GM23338 (cell line): Measurements from ENCODE around the gene C6orf120. TPM values are rescaled to one million over a fixed set of nuclear protein-coding genes. Genes with fewer than 3 reads are reported as not detected.

ENCODE experiments used
- ATAC-seq: fragments of 200-7000 bp; cut with Tn5 transposase; 3 replicates; pipeline ENCODE4 v1.9.1; 2020
- DNase-seq: peaks from one replicate; pipeline ENCODE4 v3.0.0-alpha.2; 2015; ENCODE audit warnings: low spot score
- H2AFZ ChIP-seq: fragments of 200-600 bp; sonication (generic); 2 replicates; pipeline ENCODE4 v1.8.0; 2016; ENCODE audit warnings: antibody characterized with exemption, mild to moderate bottlenecking, moderate library complexity
- H3F3A ChIP-seq: fragments of 200-600 bp; sonication (generic); replicated peaks from 2 replicates; pipeline ENCODE4 v1.8.0; 2017; ENCODE audit warnings: antibody characterized with exemption, mixed run types, low read depth
- H3K27ac ChIP-seq: fragments of 200-600 bp; sonication (generic); 2 replicates; pipeline ENCODE4 v1.6.1; 2016; ENCODE audit warnings: low read depth
- H3K27me3 ChIP-seq: fragments of 200-600 bp; sonication (generic); 2 replicates; pipeline ENCODE4 v1.8.0; 2016; ENCODE audit warnings: mild to moderate bottlenecking, mixed run types, moderate library complexity; ENCODE audit not compliant: insufficient read depth
- H3K36me3 ChIP-seq: fragments of 200-600 bp; sonication (generic); 2 replicates; pipeline ENCODE4 v1.8.0; 2016; ENCODE audit warnings: mild to moderate bottlenecking; ENCODE audit not compliant: insufficient read depth
- H3K4me1 ChIP-seq: fragments of 200-600 bp; sonication (generic); 2 replicates; pipeline ENCODE4 v1.8.0; 2016; ENCODE audit warnings: mild to moderate bottlenecking, moderate library complexity; ENCODE audit not compliant: insufficient read depth
- H3K4me2 ChIP-seq: fragments of 200-600 bp; sonication (generic); 2 replicates; pipeline ENCODE4 v1.7.1; 2017; ENCODE audit warnings: mixed run types
- H3K4me3 ChIP-seq: fragments of 200-600 bp; sonication (generic); 2 replicates; pipeline ENCODE4 v1.6.1; 2016; ENCODE audit warnings: mixed run types
- H3K79me2 ChIP-seq: fragments of 200-600 bp; sonication (generic); replicated peaks from 2 replicates; pipeline ENCODE4 v1.8.0; 2017; ENCODE audit warnings: mild to moderate bottlenecking; ENCODE audit not compliant: insufficient read depth
- H3K9me2 ChIP-seq: fragments of 200-600 bp; sonication (generic); 2 replicates; pipeline ENCODE4 v1.8.0; 2017; ENCODE audit not compliant: insufficient read depth
- H4K20me1 ChIP-seq: fragments of 200-600 bp; sonication (generic); replicated peaks from 2 replicates; pipeline ENCODE4 v1.8.0; 2017; ENCODE audit warnings: mild to moderate bottlenecking; ENCODE audit not compliant: insufficient read depth
- H3K27ac Mint-ChIP-seq: 2 replicates; pipeline ENCODE4 v1.8.0; 2020; ENCODE audit warnings: inconsistent platforms, mild to moderate bottlenecking, moderate library complexity, mixed read lengths
- H3K27me3 Mint-ChIP-seq: 3 replicates; pipeline ENCODE4 v1.8.0; 2022; ENCODE audit warnings: low read depth, mild to moderate bottlenecking, moderate library complexity, mixed read lengths, inconsistent platforms; ENCODE audit not compliant: insufficient read depth, poor library complexity
- H3K36me3 Mint-ChIP-seq: 3 replicates; pipeline ENCODE4 v1.8.0; 2021; ENCODE audit warnings: low read depth, mild to moderate bottlenecking, inconsistent platforms, moderate library complexity, mixed read lengths
- H3K4me1 Mint-ChIP-seq: 3 replicates; pipeline ENCODE4 v1.8.0; 2020; ENCODE audit warnings: mild to moderate bottlenecking, inconsistent platforms, mixed read lengths
- H3K4me3 Mint-ChIP-seq: 3 replicates; pipeline ENCODE4 v1.8.0; 2021; ENCODE audit warnings: moderate library complexity, mild to moderate bottlenecking, inconsistent platforms, mixed read lengths
- H3K9me3 Mint-ChIP-seq: 3 replicates; pipeline ENCODE4 v1.8.0; 2020; ENCODE audit warnings: moderate library complexity, mild to moderate bottlenecking, inconsistent platforms, mixed read lengths
- CREB1 ChIP-seq: fragments of 250-450 bp; sonication (Bioruptor Pico); IDR thresholded peaks from 2 replicates; pipeline ENCODE4 v1.5.0; 2020; ENCODE audit warnings: low read depth, mild to moderate bottlenecking, moderate library complexity
- CTCF ChIP-seq, 2 experiments: fragments of 200-600 bp in 1 of 2; sonication (generic) in 1 of 2; conservative IDR thresholded peaks; 2 replicates each; pipeline versions ENCODE4 v1.5.1 to v1.6.1; 2016 to 2017; ENCODE audit warnings: antibody characterized with exemption in 2 of 2, low read depth in 2 of 2, mild to moderate bottlenecking in 2 of 2, moderate library complexity in 1 of 2
- EZH2 ChIP-seq: fragments of 200-600 bp; sonication (generic); IDR thresholded peaks from one replicate; pipeline ENCODE4 v1.8.0; 2017; ENCODE audit warnings: antibody characterized with exemption, mild to moderate bottlenecking, low read depth; ENCODE audit not compliant: unreplicated experiment
- EZH2phosphoT487 ChIP-seq: fragments of 200-600 bp; sonication (generic); IDR thresholded peaks from one replicate; pipeline ENCODE4 v1.8.1; 2018; ENCODE audit warnings: antibody characterized with exemption; ENCODE audit not compliant: unreplicated experiment
- JUNB ChIP-seq: IDR thresholded peaks from one replicate; pipeline ENCODE4 v1.6.1; 2016; ENCODE audit warnings: antibody characterized with exemption; ENCODE audit not compliant: unreplicated experiment
- NANOG ChIP-seq: IDR thresholded peaks from 2 replicates; pipeline ENCODE4 v1.6.1; 2016; ENCODE audit warnings: antibody characterized with exemption, borderline replicate concordance
- POLR2AphosphoS5 ChIP-seq: IDR thresholded peaks from 2 replicates; pipeline ENCODE4 v1.6.1; 2016; ENCODE audit warnings: antibody characterized with exemption, low read depth
- REST ChIP-seq: IDR thresholded peaks from one replicate; pipeline ENCODE4 v1.6.1; 2018; ENCODE audit warnings: antibody characterized with exemption; ENCODE audit not compliant: unreplicated experiment
- STAT1 ChIP-seq: IDR thresholded peaks from one replicate; pipeline ENCODE4 v1.6.1; 2016; ENCODE audit warnings: antibody characterized with exemption; ENCODE audit not compliant: unreplicated experiment
- ZNF114 ChIP-seq: fragments of 250-450 bp; sonication (Bioruptor Pico); IDR thresholded peaks from 2 replicates; pipeline ENCODE4 v1.5.0; 2020; ENCODE audit warnings: mild to moderate bottlenecking, moderate library complexity
- ZNF331 ChIP-seq: fragments of 250-450 bp; sonication (Bioruptor Pico); IDR thresholded peaks from 2 replicates; pipeline ENCODE4 v1.5.0; 2020; ENCODE audit warnings: low read depth, mild to moderate bottlenecking, moderate library complexity
- polyA plus RNA-seq: library from polyadenylated mRNA; unstranded; fragments of >200 nt; fragmentation: Nextera tagmentation; extraction: Ambion mirVana; gene quantifications from 2 replicates; pipeline ENCODE4 v1.2.1, GENCODE V29; 2016
- total RNA-seq: library from RNA; depleted of rRNA; stranded (reverse); fragments of >200 nt; shearing (Covaris generic); gene quantifications from 2 replicates; pipeline ENCODE4 v1.2.3, GENCODE V29; 2014
- TF ChIP-seq, protein P1 (sequence below): fragments of 250-450 bp; sonication (Bioruptor Pico); IDR thresholded peaks from 2 replicates; pipeline ENCODE4 v1.5.0; 2020; ENCODE audit warnings: mild to moderate bottlenecking, moderate library complexity
- TF ChIP-seq, protein P2 (sequence below): IDR thresholded peaks from 2 replicates; pipeline ENCODE4 v1.6.1; 2016; ENCODE audit warnings: antibody characterized with exemption

Gene C6orf120
- total and polyA plus RNA-seq, 2 experiments from 2014 or later, result 18.8 to 57.3 TPM

DNA sequence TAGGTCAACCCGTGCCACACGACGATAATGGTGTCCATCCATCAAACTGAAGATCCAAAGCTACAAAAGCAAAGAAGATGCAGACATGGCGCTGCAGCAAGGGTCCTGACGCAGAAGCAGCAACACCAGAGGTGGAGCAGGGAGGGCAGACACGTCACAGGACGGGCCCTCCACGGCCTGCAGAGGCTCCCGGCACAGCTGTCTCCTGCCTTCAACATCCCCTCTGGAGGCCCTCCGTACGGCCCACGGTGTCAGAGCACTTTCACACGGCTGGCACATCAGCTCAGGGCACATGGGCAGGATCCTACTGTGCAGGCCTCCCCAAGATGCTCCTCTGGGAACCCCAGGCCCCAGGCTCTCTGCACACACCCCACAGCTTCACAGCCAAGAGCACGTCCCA lies 37.7 kb upstream of the C6orf120 start:
- H3K27ac Mint-ChIP-seq, result no peak overlapping the region
- H3K9me3 Mint-ChIP-seq, result no peaks in the 10 kb centered on the region
- H3K4me3 Mint-ChIP-seq, result no peak overlapping the region
- Histone ChIP-seq H3F3A (no peaks in the 10 kb centered on the region), H3K4me3 (no peak overlapping the region), H2AFZ (no peak overlapping the region), H3K27ac (no peak overlapping the region), H3K4me1 (peaks cover 4% of the 10 kb centered on the region; the same call in 1 of the 2 replicates), H3K4me2 (no peak overlapping the region), H3K9me2 (no peaks in the 10 kb centered on the region), H4K20me1 (peaks cover 5% of the 10 kb centered on the region; the same call in 1 of the 2 replicates), H3K27me3 (no peaks in the 10 kb centered on the region), H3K79me2 (no peaks in the 10 kb centered on the region), H3K36me3 (peaks cover 18% of the 10 kb centered on the region)
- DNase-seq (no peak), ATAC-seq (no peak)
- H3K27me3 Mint-ChIP-seq, result peaks cover 4% of the 10 kb centered on the region
- peaks cover 7% of the 10 kb centered on the region for H3K4me1 Mint-ChIP-seq
- H3K36me3 Mint-ChIP-seq, result peaks cover 76% of the 10 kb centered on the region
- TF ChIP-seq CTCF (conservative IDR thresholded peaks at IDR 0.05; ENCODE audit: low read depth in 2 of 2), result no peak
- no peak for TF ChIP-seq REST
- no peak for TF ChIP-seq EZH2phosphoT487
- no peak for TF ChIP-seq STAT1
- no peak for TF ChIP-seq ZNF331 (CRISPR knock-in tag)
- TF ChIP-seq CREB1 (CRISPR knock-in tag), result no peak
- no peak for TF ChIP-seq POLR2AphosphoS5
- TF ChIP-seq, protein P1, sequence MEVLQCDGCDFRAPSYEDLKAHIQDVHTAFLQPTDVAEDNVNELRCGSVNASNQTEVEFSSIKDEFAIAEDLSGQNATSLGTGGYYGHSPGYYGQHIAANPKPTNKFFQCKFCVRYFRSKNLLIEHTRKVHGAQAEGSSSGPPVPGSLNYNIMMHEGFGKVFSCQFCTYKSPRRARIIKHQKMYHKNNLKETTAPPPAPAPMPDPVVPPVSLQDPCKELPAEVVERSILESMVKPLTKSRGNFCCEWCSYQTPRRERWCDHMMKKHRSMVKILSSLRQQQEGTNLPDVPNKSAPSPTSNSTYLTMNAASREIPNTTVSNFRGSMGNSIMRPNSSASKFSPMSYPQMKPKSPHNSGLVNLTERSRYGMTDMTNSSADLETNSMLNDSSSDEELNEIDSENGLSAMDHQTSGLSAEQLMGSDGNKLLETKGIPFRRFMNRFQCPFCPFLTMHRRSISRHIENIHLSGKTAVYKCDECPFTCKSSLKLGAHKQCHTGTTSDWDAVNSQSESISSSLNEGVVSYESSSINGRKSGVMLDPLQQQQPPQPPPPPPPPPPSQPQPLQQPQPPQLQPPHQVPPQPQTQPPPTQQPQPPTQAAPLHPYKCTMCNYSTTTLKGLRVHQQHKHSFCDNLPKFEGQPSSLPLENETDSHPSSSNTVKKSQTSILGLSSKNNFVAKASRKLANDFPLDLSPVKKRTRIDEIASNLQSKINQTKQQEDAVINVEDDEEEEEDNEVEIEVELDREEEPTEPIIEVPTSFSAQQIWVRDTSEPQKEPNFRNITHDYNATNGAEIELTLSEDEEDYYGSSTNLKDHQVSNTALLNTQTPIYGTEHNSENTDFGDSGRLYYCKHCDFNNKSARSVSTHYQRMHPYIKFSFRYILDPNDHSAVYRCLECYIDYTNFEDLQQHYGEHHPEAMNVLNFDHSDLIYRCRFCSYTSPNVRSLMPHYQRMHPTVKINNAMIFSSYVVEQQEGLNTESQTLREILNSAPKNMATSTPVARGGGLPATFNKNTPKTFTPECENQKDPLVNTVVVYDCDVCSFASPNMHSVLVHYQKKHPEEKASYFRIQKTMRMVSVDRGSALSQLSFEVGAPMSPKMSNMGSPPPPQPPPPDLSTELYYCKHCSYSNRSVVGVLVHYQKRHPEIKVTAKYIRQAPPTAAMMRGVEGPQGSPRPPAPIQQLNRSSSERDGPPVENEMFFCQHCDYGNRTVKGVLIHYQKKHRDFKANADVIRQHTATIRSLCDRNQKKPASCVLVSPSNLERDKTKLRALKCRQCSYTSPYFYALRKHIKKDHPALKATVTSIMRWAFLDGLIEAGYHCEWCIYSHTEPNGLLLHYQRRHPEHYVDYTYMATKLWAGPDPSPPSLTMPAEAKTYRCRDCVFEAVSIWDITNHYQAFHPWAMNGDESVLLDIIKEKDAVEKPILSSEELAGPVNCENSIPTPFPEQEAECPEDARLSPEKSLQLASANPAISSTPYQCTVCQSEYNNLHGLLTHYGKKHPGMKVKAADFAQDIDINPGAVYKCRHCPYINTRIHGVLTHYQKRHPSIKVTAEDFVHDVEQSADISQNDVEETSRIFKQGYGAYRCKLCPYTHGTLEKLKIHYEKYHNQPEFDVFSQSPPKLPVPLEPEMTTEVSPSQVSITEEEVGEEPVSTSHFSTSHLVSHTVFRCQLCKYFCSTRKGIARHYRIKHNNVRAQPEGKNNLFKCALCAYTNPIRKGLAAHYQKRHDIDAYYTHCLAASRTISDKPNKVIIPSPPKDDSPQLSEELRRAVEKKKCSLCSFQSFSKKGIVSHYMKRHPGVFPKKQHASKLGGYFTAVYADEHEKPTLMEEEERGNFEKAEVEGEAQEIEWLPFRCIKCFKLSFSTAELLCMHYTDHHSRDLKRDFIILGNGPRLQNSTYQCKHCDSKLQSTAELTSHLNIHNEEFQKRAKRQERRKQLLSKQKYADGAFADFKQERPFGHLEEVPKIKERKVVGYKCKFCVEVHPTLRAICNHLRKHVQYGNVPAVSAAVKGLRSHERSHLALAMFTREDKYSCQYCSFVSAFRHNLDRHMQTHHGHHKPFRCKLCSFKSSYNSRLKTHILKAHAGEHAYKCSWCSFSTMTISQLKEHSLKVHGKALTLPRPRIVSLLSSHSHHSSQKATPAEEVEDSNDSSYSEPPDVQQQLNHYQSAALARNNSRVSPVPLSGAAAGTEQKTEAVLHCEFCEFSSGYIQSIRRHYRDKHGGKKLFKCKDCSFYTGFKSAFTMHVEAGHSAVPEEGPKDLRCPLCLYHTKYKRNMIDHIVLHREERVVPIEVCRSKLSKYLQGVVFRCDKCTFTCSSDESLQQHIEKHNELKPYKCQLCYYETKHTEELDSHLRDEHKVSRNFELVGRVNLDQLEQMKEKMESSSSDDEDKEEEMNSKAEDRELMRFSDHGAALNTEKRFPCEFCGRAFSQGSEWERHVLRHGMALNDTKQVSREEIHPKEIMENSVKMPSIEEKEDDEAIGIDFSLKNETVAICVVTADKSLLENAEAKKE (CRISPR knock-in tag), result no peak
- TF ChIP-seq EZH2, result no peak
- TF ChIP-seq, protein P2, sequence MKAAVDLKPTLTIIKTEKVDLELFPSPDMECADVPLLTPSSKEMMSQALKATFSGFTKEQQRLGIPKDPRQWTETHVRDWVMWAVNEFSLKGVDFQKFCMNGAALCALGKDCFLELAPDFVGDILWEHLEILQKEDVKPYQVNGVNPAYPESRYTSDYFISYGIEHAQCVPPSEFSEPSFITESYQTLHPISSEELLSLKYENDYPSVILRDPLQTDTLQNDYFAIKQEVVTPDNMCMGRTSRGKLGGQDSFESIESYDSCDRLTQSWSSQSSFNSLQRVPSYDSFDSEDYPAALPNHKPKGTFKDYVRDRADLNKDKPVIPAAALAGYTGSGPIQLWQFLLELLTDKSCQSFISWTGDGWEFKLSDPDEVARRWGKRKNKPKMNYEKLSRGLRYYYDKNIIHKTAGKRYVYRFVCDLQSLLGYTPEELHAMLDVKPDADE, result no peak
- no peak for TF ChIP-seq ZNF114
- TF ChIP-seq JUNB, result no peak
- no peak for TF ChIP-seq NANOG
